Right lobe of liver (tissue), 6 donors: ENCODE measurements around the gene RIMS3. TPM values are rescaled to one million over a fixed set of nuclear protein-coding genes. Genes with fewer than 3 reads are reported as not detected.

Experiments
- ATAC-seq, 4 donors: fragments of 200-7000 bp; cut with Tn5 transposase; one replicate each; pipeline ENCODE4 v1.9.1; 2020; ENCODE audit warnings: mild to moderate bottlenecking in 4 of 4, moderate library complexity in 4 of 4
- DNase-seq, 3 donors: peaks; one replicate each; pipeline ENCODE4 v3.0.0-alpha.2; 2020
- H3K27ac ChIP-seq, 3 donors: fragments of 200-600 bp; one replicate each; pipeline ENCODE4 v1.8.0; 2022
- H3K27me3 ChIP-seq, 2 donors: fragments of 200-600 bp; one replicate each; pipeline ENCODE4 v1.8.0; 2022
- H3K36me3 ChIP-seq, 4 donors: fragments of 200-600 bp; sonication (generic) in 1 of 4; one replicate each; pipeline versions ENCODE4 v1.5.1 to v1.8.0; 2017 to 2022; ENCODE audit warnings: control low read depth in 1 of 4
- H3K4me1 ChIP-seq, 4 donors: fragments of 200-600 bp; sonication (generic) in 1 of 4; one replicate each; pipeline versions ENCODE4 v1.5.1 to v1.8.0; 2017 to 2022; ENCODE audit warnings: control low read depth in 1 of 4
- H3K4me3 ChIP-seq, 3 donors: fragments of 200-600 bp; one replicate each; pipeline ENCODE4 v1.8.0; 2022
- H3K9me3 ChIP-seq, 4 donors: fragments of 200-600 bp; sonication (generic) in 1 of 4; one replicate each; pipeline versions ENCODE4 v1.5.1 to v1.8.0; 2017 to 2022; ENCODE audit warnings: control low read depth in 1 of 4
- CTCF ChIP-seq, 4 donors: fragments of 200-600 bp in 3 of 4; fragments of 450-650 bp in 1 of 4; IDR thresholded peaks; one replicate each; pipeline versions ENCODE4 v1.5.1 to v1.8.0; 2016 to 2022; ENCODE audit warnings: antibody characterized with exemption in 4 of 4, mild to moderate bottlenecking in 2 of 4
- POLR2A ChIP-seq: fragments of 450-650 bp; IDR thresholded peaks from one replicate; pipeline ENCODE4 v1.6.1; 2017; ENCODE audit warnings: antibody characterized with exemption, mild to moderate bottlenecking
- WGBS: methylation state at CpG from one replicate; pipeline ENCODE4 v1.1.6; 2018; ENCODE audit warnings: low coverage, low lambda C conversion rate; ENCODE audit not compliant: insufficient coverage; ENCODE audit errors: missing lambda C conversion rate; 5-methylcytosine and 5-hydroxymethylcytosine counted together
- intact Hi-C, 2 donors: fragments of 100-400 bp; cut with DNase I; formaldehyde crosslinking; loops; one replicate each; pipeline versions ENCODE4 v1.11.2 to v1.14.1; 2022
- total RNA-seq, 6 experiments: library from RNA; depleted of rRNA in 2 of 6; stranded (reverse); fragments of >200 nt in 2 of 6; fragmentation: NEBNext Ultra II Directional in 3 of 6; extraction: Animal tissue kit (Norgen Biotek cat#: 25700) in 3 of 6; gene quantifications; one replicate each; pipeline versions ENCODE4 v1.1.0 to v1.2.4, GENCODE V29; 2016 to 2023
- donor health status: DM: no; HTN: yes; CAD: no.
- donor health status: DM: no; HTN: no; CAD: no.
- donor health status: DM: no; HTN: no; CAD: no.
- donor health status: DM: no; HTN: yes; CAD: no.
- donor health status: DM: no; HTN: yes; CAD: no.

Gene RIMS3
- total RNA-seq, 6 experiments from 2014 or later: 0.35 to 1.4 (median 0.45) TPM

GRCh38 chr1:40593449-40594186 is 71.9 kb downstream of the RIMS3 start:
- no peak for TF ChIP-seq POLR2A
- Histone ChIP-seq H3K4me1 (no peaks in the 10 kb centered on the region), H3K9me3 (no peaks in the 10 kb centered on the region), H3K4me3 (no peak overlapping the region), H3K36me3 (no peaks in the 10 kb centered on the region), H3K27me3 (no peaks in the 10 kb centered on the region), H3K27ac (no peak overlapping the region)
- WGBS: 34% methylated on average over 8 of the region's 8 CpGs
- intact Hi-C loops: no loop called here
- no peak for DNase-seq
- ATAC-seq: no peak

GRCh38 chr1:40592107-40592803 is 73.2 kb downstream of the RIMS3 start:
- Histone ChIP-seq H3K4me1 (no peaks in the 10 kb centered on the region), H3K27me3 (no peaks in the 10 kb centered on the region), H3K4me3 (no peak overlapping the region), H3K36me3 (no peaks in the 10 kb centered on the region), H3K27ac (no peak overlapping the region), H3K9me3 (no peaks in the 10 kb centered on the region)
- WGBS: 40% methylated on average over 6 of the region's 6 CpGs
- no peak for TF ChIP-seq POLR2A
- TF ChIP-seq CTCF (IDR thresholded peaks at IDR 0.05): peak; percentile 16 to 44 (median 21)
- intact Hi-C loops: no loop called here
- DNase-seq (no peak), ATAC-seq (peak; percentile 39 to 66 (median 58))

- no peak for DNase-seq
- H3K36me3 ChIP-seq: no peaks in the 10 kb centered on the region
- no peak for ATAC-seq
- no peaks in the 10 kb centered on the region for H3K9me3 ChIP-seq
- TF ChIP-seq CTCF (IDR thresholded peaks at IDR 0.05): no peak
- no peak for TF ChIP-seq POLR2A
- intact Hi-C loops: no loop called here
- WGBS: 40% methylated on average over 2 of the region's 2 CpGs
- no peaks in the 10 kb centered on the region for H3K27me3 ChIP-seq
- H3K27ac ChIP-seq: no peak overlapping the region
- no peaks in the 10 kb centered on the region for H3K4me1 ChIP-seq
- H3K4me3 ChIP-seq: no peak overlapping the region
Observed at GRCh38 chr1:40588586-40588985, 76.9 kb downstream of the RIMS3 start.

- ATAC-seq (no peak), DNase-seq (no peak)
- Histone ChIP-seq H3K27ac (no peak overlapping the region), H3K36me3 (no peaks in the 10 kb centered on the region), H3K27me3 (no peaks in the 10 kb centered on the region), H3K4me1 (no peaks in the 10 kb centered on the region), H3K9me3 (no peaks in the 10 kb centered on the region), H3K4me3 (no peak overlapping the region)
- 68% methylated on average over 6 of the region's 6 CpGs for WGBS
- TF ChIP-seq CTCF (IDR thresholded peaks at IDR 0.05) (no peak), POLR2A (no peak)
- intact Hi-C loops: no loop called here
Observed at GRCh38 chr1:40583980-40584379, 81.5 kb downstream of the RIMS3 start.

- intact Hi-C loops: no loop called here
- TF ChIP-seq CTCF (IDR thresholded peaks at IDR 0.05) (no peak), POLR2A (no peak)
- no peaks in the 10 kb centered on the region for H3K4me1 ChIP-seq
- no peak for DNase-seq
- 88% methylated on average over 2 of the region's 2 CpGs for WGBS
- H3K27me3 ChIP-seq: no peaks in the 10 kb centered on the region
- no peaks in the 10 kb centered on the region for H3K9me3 ChIP-seq
- no peak for ATAC-seq
- H3K36me3 ChIP-seq: no peaks in the 10 kb centered on the region
- H3K27ac ChIP-seq: no peak overlapping the region
- H3K4me3 ChIP-seq: no peak overlapping the region
Observed at GRCh38 chr1:40582116-40582515, 83.4 kb downstream of the RIMS3 start.
